NT2/D1 (cell line): Measurements from ENCODE around the gene STOX2.

Experiments used
- DNase-seq: peaks from one replicate; pipeline ENCODE4 v3.0.0-alpha.2; 2011; ENCODE audit warnings: low read depth, low spot score
- H3K27me3 ChIP-seq: 2 replicates; pipeline ENCODE4 v1.6.0; 2011; ENCODE audit warnings: mild to moderate bottlenecking; ENCODE audit not compliant: insufficient read length, insufficient read depth
- H3K36me3 ChIP-seq: 2 replicates; pipeline ENCODE4 v1.6.1; 2011; ENCODE audit warnings: mild to moderate bottlenecking, low read length, mixed read lengths; ENCODE audit not compliant: insufficient read depth, insufficient read length
- H3K4me1 ChIP-seq: 2 replicates; pipeline ENCODE4 v1.5.1; 2011; ENCODE audit not compliant: insufficient read depth, insufficient read length
- H3K4me3 ChIP-seq: 2 replicates; pipeline ENCODE4 v1.5.1; 2011; ENCODE audit warnings: low read depth; ENCODE audit not compliant: insufficient read length
- H3K9ac ChIP-seq: 2 replicates; pipeline ENCODE4 v1.6.0; 2011; ENCODE audit warnings: low read depth; ENCODE audit not compliant: insufficient read length
- H3K9me3 ChIP-seq: 2 replicates; pipeline ENCODE4 v1.5.1; 2011; ENCODE audit warnings: mild to moderate bottlenecking, low read length; ENCODE audit not compliant: insufficient read depth
- SUZ12 ChIP-seq: IDR thresholded peaks from 2 replicates; pipeline ENCODE4 v1.6.1; 2011; ENCODE audit not compliant: insufficient read length, insufficient read depth; ENCODE audit errors: extremely low read depth
- YY1 ChIP-seq: IDR thresholded peaks from 2 replicates; pipeline ENCODE4 v1.6.1; 2011; ENCODE audit not compliant: insufficient read length, insufficient read depth
- ZNF274 ChIP-seq: IDR thresholded peaks from 2 replicates; pipeline ENCODE4 v1.6.1; 2011; ENCODE audit warnings: mild to moderate bottlenecking, low read depth, low read length

Gene STOX2

DNA sequence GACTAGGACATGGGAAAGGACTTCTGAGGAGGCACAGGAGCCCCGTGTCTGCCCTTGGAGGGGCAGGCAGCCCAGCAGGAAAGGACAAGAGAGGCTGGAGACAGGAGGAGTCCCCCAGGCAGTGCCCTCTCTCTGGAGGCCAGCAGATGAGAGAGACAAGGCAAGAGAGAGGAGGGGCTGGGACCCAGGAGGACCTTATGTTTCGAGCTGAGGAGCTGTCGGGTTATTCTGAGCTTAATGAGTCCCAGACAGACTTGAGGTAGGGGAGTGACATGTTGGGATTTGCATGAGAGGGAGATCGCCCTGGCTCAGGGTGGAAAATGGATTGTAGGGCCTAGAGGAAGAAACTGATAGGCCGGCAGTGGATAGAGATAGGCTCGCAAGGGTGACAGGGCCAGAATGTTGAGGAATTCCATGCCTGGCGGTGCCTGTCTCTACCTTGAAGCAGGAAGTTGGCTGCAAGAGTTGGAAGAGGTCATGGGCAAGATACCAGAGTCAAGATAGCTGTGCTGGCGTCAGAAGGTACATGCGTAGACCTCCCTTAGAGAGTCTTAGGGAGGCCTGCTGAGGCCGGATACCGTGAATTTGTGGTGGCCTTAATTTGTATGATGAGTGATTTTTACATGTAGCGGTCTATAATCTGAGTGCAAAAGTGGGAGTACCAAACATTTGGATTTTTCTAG is 19.4 kb downstream of the STOX2 start:
- no peaks in the 10 kb centered on the region for H3K27me3 ChIP-seq
- TF ChIP-seq SUZ12 (no peak), YY1 (no peak), ZNF274 (no peak)
- H3K9me3 ChIP-seq: no peaks in the 10 kb centered on the region
- H3K4me1 ChIP-seq: peaks cover 2% of the 10 kb centered on the region
- H3K36me3 ChIP-seq: no peaks in the 10 kb centered on the region
- DNase-seq: no peak
- H3K9ac ChIP-seq: no peak overlapping the region
- H3K4me3 ChIP-seq: no peak overlapping the region

DNA sequence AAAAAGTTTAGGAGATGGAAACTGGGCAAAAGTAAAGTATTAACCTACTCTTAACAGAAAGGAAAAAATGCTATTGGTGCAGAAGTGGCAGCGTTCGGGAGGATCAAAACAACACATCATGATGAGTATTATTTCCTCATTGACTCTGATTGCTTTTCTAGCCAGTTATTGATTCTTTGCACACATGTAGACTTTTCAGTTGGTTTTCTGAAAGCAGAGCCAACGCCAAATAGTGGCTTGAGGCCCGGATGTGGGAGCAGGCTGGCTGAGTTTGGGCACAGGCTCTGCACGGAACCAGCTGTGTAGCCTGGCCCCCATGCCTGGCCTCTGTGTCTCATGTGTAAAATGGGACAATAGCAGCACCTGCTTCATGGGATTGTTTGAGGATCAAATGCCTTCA is 21.8 kb downstream of the STOX2 start:
- no peak overlapping the region for H3K4me3 ChIP-seq
- H3K27me3 ChIP-seq: no peaks in the 10 kb centered on the region
- no peak overlapping the region for H3K9ac ChIP-seq
- H3K36me3 ChIP-seq: no peaks in the 10 kb centered on the region
- H3K9me3 ChIP-seq: no peaks in the 10 kb centered on the region
- no peaks in the 10 kb centered on the region for H3K4me1 ChIP-seq
- DNase-seq: no peak
- no peak for TF ChIP-seq YY1
- no peak for TF ChIP-seq SUZ12
- TF ChIP-seq ZNF274: no peak

GRCh38 chr4:183932576-183932975 is 27.5 kb downstream of the STOX2 start:
- no peak for DNase-seq
- H3K9me3 ChIP-seq: no peaks in the 10 kb centered on the region
- H3K27me3 ChIP-seq: no peaks in the 10 kb centered on the region
- TF ChIP-seq SUZ12 (no peak), ZNF274 (no peak)
- H3K4me1 ChIP-seq: no peaks in the 10 kb centered on the region
- no peak overlapping the region for H3K9ac ChIP-seq
- no peaks in the 10 kb centered on the region for H3K36me3 ChIP-seq
- H3K4me3 ChIP-seq: no peak overlapping the region

DNA sequence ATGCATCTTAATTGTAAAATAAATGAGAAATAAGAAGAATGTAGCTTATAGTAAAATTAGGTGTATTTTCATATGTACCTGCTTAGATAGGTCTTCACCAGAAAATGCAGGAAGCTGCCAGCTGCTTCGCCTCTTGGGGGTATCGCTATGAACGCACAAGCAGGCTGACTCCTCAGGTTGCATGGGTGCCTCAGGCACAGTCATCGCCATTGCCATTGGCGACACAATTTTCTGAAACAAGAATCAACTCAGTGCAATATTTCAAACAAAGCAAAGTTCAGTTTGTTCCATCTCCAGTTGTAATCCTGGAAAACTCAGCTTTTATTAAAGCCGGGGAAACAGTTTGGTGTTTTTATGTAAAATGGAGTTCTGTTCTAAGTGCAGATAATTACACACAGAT is 29.7 kb downstream of the STOX2 start:
- Histone ChIP-seq H3K4me3 (no peak overlapping the region), H3K4me1 (no peaks in the 10 kb centered on the region), H3K27me3 (no peaks in the 10 kb centered on the region), H3K9ac (no peak overlapping the region), H3K36me3 (no peaks in the 10 kb centered on the region), H3K9me3 (no peaks in the 10 kb centered on the region)
- DNase-seq: no peak
- TF ChIP-seq SUZ12 (no peak), ZNF274 (no peak), YY1 (no peak)

GRCh38 chr4:183935355-183936005 is 30.4 kb downstream of the STOX2 start:
- no peak for TF ChIP-seq YY1
- TF ChIP-seq ZNF274: no peak
- no peak for TF ChIP-seq SUZ12
- DNase-seq: no peak
- H3K9me3 ChIP-seq: no peaks in the 10 kb centered on the region
- H3K4me3 ChIP-seq: no peak overlapping the region
- no peak overlapping the region for H3K9ac ChIP-seq
- no peaks in the 10 kb centered on the region for H3K36me3 ChIP-seq
- H3K27me3 ChIP-seq: no peaks in the 10 kb centered on the region
- H3K4me1 ChIP-seq: no peaks in the 10 kb centered on the region

DNA sequence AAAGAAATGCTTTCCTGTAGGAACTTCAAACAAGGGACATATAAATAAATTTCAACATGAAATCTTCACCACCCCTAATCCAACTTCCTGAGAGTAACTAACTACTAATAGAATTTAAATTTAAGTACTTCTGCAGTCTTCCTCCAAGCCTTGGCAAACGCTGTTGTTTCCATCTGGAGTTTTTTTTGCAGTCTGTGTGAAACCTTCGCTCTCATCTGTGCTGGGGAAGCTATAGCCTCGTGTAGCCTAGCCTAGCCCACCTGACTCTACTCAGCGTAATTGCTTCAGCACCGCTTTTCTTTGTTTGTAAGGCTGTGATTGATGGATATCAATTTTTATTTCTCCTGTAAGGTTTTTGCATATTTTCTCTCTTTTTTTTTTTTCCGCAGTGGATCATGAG is 30.9 kb downstream of the STOX2 start:
- Histone ChIP-seq H3K4me3 (no peak overlapping the region), H3K27me3 (no peaks in the 10 kb centered on the region), H3K9me3 (no peaks in the 10 kb centered on the region), H3K9ac (no peak overlapping the region), H3K36me3 (no peaks in the 10 kb centered on the region), H3K4me1 (no peaks in the 10 kb centered on the region)
- DNase-seq: no peak
- TF ChIP-seq YY1 (no peak), ZNF274 (no peak), SUZ12 (no peak)

DNA sequence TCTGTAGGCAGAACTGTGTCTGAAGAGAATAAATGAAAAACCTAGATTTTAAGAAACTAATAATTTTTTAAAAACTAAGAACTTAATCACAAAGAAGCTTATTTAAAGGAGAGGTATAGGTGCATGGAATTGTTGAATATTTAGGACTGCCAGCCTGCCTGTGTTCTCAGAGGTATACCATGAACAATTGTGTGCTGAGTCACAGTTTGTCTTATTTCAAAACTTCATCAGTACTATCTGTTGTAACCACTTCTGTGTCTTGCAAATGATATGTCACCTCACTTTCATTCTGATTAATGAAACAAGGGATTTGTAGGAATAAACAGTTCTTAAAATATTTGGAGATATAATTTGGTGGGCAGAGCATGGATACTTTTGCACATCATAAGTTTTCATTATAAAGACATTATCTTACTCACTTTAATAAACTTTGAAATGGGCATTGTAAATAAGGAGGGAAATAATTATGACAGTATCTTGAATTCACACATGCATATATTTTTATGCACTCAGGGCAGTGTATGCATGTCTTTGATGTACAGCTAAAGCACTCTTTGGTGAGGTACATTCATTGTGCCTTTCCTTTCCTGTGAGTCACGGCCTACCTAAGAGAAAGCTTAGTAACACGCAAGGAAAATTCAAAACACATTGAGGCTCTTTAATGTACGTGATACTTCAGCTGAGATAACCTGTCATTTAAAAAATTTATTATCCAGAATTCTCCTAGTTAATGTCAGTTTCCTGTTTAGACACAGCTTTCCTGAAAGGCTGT is 31.7 kb downstream of the STOX2 start:
- H3K9me3 ChIP-seq: no peaks in the 10 kb centered on the region

More for the DNA sequence above, 31.7 kb downstream of the STOX2 start:
- H3K4me3 ChIP-seq: no peak overlapping the region
- no peaks in the 10 kb centered on the region for H3K27me3 ChIP-seq
- TF ChIP-seq ZNF274 (no peak), YY1 (no peak), SUZ12 (no peak)
- no peaks in the 10 kb centered on the region for H3K36me3 ChIP-seq
- H3K4me1 ChIP-seq: no peaks in the 10 kb centered on the region
- no peak for DNase-seq
- no peak overlapping the region for H3K9ac ChIP-seq
